Measurements from ENCODE around the gene GABRB3.

DNA sequence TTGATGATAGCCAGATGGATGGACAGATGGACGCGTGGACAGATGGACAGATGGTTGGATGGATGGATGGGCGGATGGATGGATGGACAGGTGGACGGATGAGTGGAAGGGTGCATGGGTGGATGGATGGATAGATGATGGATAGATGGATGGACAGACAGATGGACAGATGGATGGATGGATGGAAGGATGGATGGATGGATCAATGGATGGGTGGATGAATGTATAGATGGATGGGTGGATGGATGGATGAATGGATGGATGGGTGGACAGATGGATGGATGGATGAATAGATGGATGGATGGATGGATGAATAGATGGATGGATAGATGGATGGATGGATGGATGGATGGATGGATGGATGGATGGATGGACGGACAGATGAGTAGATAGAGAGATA, 40.9 kb downstream of the GABRB3 start:
- TF ChIP-seq RAD21 (IDR thresholded peaks at IDR 0.05) (no peak), GABPA (IDR thresholded peaks at IDR 0.05 in 1 of 2, conservative IDR thresholded peaks at IDR 0.05 in 1 of 2) (no peak), EGR1 (IDR thresholded peaks at IDR 0.05; ENCODE audit: low read depth in 2 of 2) (no peak)
- TF ChIP-seq, protein P1, sequence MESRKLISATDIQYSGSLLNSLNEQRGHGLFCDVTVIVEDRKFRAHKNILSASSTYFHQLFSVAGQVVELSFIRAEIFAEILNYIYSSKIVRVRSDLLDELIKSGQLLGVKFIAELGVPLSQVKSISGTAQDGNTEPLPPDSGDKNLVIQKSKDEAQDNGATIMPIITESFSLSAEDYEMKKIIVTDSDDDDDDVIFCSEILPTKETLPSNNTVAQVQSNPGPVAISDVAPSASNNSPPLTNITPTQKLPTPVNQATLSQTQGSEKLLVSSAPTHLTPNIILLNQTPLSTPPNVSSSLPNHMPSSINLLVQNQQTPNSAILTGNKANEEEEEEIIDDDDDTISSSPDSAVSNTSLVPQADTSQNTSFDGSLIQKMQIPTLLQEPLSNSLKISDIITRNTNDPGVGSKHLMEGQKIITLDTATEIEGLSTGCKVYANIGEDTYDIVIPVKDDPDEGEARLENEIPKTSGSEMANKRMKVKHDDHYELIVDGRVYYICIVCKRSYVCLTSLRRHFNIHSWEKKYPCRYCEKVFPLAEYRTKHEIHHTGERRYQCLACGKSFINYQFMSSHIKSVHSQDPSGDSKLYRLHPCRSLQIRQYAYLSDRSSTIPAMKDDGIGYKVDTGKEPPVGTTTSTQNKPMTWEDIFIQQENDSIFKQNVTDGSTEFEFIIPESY (IDR thresholded peaks at IDR 0.05) = no peak
- TF ChIP-seq, protein P2, sequence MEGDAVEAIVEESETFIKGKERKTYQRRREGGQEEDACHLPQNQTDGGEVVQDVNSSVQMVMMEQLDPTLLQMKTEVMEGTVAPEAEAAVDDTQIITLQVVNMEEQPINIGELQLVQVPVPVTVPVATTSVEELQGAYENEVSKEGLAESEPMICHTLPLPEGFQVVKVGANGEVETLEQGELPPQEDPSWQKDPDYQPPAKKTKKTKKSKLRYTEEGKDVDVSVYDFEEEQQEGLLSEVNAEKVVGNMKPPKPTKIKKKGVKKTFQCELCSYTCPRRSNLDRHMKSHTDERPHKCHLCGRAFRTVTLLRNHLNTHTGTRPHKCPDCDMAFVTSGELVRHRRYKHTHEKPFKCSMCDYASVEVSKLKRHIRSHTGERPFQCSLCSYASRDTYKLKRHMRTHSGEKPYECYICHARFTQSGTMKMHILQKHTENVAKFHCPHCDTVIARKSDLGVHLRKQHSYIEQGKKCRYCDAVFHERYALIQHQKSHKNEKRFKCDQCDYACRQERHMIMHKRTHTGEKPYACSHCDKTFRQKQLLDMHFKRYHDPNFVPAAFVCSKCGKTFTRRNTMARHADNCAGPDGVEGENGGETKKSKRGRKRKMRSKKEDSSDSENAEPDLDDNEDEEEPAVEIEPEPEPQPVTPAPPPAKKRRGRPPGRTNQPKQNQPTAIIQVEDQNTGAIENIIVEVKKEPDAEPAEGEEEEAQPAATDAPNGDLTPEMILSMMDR (IDR thresholded peaks at IDR 0.05; ENCODE audit: low read depth, low read length, missing input control) = no peak
